ENCODE data around the gene LIN7A. TPM values are rescaled to one million over a fixed set of nuclear protein-coding genes. Genes with fewer than 3 reads are reported as not detected.

The LIN7A gene
- total RNA-seq, 1 donor from 2014 or later, result 31.7 TPM

- Histone ChIP-seq H3K4me1 (no peaks in the 10 kb centered on the region), H3K27ac (no peak overlapping the region), H3F3A (ENCODE audit: low read depth) (no peaks in the 10 kb centered on the region), H3K36me3 (no peaks in the 10 kb centered on the region), H4K20me1 (ENCODE audit: low read depth) (no peaks in the 10 kb centered on the region), H3K79me2 (ENCODE audit: low read depth) (no peaks in the 10 kb centered on the region), H3K4me3 (no peak overlapping the region), H2AFZ (replicated peaks) (no peak overlapping the region), H3K9ac (no peak overlapping the region), H3K4me2 (no peak overlapping the region), H3K9me3 (ENCODE audit: low read depth) (no peaks in the 10 kb centered on the region), H3K27me3 (no peaks in the 10 kb centered on the region)
- H3K36me3 Mint-ChIP-seq, result no peaks in the 10 kb centered on the region
- no peak overlapping the region for H3K27ac Mint-ChIP-seq
- no peak for DNase-seq (ENCODE audit: low spot score)
- no peaks in the 10 kb centered on the region for H3K9me3 Mint-ChIP-seq
- H3K4me3 Mint-ChIP-seq, result no peak overlapping the region
- H3K27me3 Mint-ChIP-seq (ENCODE audit: insufficient read depth, low read depth), result no peaks in the 10 kb centered on the region
- H3K4me1 Mint-ChIP-seq, result peaks cover 3% of the 10 kb centered on the region
- no peak for TF ChIP-seq EZH2phosphoT487 (IDR thresholded peaks at IDR 0.05)
Observed at GRCh38 chr12:80846952-80847351, 90.8 kb downstream of the LIN7A start.

DNA sequence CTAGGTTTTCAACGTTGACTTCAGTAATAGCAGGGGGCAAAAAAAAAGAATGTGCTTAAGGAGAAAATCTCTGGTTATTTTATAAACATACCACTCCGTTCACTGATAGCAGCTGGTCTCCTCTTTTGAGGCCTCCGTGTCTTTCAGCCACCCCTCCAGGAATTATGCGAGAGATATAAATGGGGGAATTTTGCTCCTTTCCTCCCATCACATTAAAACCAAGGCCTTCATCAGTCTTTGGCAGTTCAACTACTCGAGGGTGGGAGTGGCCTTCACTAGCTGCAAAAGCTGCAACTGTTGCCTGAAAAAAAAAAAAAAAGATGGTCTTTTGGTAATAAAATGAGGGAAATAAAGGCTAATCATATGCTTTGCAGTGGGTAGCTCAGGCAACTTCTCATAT is 92.1 kb downstream of the LIN7A start:
- no peaks in the 10 kb centered on the region for H4K20me1 ChIP-seq (ENCODE audit: low read depth)
- no peaks in the 10 kb centered on the region for H3K79me2 ChIP-seq (ENCODE audit: low read depth)
- peaks cover 3% of the 10 kb centered on the region for H3K4me1 Mint-ChIP-seq
- no peaks in the 10 kb centered on the region for H3K36me3 Mint-ChIP-seq
- no peak overlapping the region for H3K4me3 ChIP-seq
- no peaks in the 10 kb centered on the region for H3K36me3 ChIP-seq
- TF ChIP-seq EZH2 (IDR thresholded peaks at IDR 0.05) (no peak), CTCF (IDR thresholded peaks at IDR 0.05) (no peak), EZH2phosphoT487 (IDR thresholded peaks at IDR 0.05) (no peak)
- no peaks in the 10 kb centered on the region for H3K4me1 ChIP-seq
- no peaks in the 10 kb centered on the region for H3F3A ChIP-seq (ENCODE audit: low read depth)
- no peak overlapping the region for H3K27ac Mint-ChIP-seq
- no peak overlapping the region for H3K4me2 ChIP-seq
- DNase-seq (ENCODE audit: low spot score), result no peak
- no peaks in the 10 kb centered on the region for H3K9me3 Mint-ChIP-seq
- H3K9ac ChIP-seq, result no peak overlapping the region
- H3K27me3 ChIP-seq, result no peaks in the 10 kb centered on the region
- no peaks in the 10 kb centered on the region for H3K27me3 Mint-ChIP-seq (ENCODE audit: insufficient read depth, low read depth)
- no peak overlapping the region for H3K4me3 Mint-ChIP-seq
- no peaks in the 10 kb centered on the region for H3K9me3 ChIP-seq (ENCODE audit: low read depth)
- H2AFZ ChIP-seq (replicated peaks), result no peak overlapping the region
- H3K27ac ChIP-seq, result no peak overlapping the region

- no peak overlapping the region for H3K4me2 ChIP-seq
- H3K4me3 ChIP-seq, result no peak overlapping the region
- Mint-ChIP-seq H3K4me1 (peaks cover 3% of the 10 kb centered on the region), H3K27me3 (ENCODE audit: insufficient read depth, low read depth) (no peaks in the 10 kb centered on the region), H3K36me3 (no peaks in the 10 kb centered on the region), H3K9me3 (no peaks in the 10 kb centered on the region), H3K27ac (no peak overlapping the region), H3K4me3 (no peak overlapping the region)
- H2AFZ ChIP-seq (replicated peaks), result no peak overlapping the region
- H3K79me2 ChIP-seq (ENCODE audit: low read depth), result no peaks in the 10 kb centered on the region
- no peak for DNase-seq (ENCODE audit: low spot score)
- TF ChIP-seq EZH2phosphoT487 (IDR thresholded peaks at IDR 0.05) (no peak), CTCF (IDR thresholded peaks at IDR 0.05) (no peak), EZH2 (IDR thresholded peaks at IDR 0.05) (no peak)
- no peaks in the 10 kb centered on the region for H3K4me1 ChIP-seq
- no peaks in the 10 kb centered on the region for H4K20me1 ChIP-seq (ENCODE audit: low read depth)
- no peak overlapping the region for H3K9ac ChIP-seq
- no peaks in the 10 kb centered on the region for H3F3A ChIP-seq (ENCODE audit: low read depth)
- no peaks in the 10 kb centered on the region for H3K27me3 ChIP-seq
- H3K9me3 ChIP-seq (ENCODE audit: low read depth), result no peaks in the 10 kb centered on the region
- H3K27ac ChIP-seq, result no peak overlapping the region
- no peaks in the 10 kb centered on the region for H3K36me3 ChIP-seq
Observed at GRCh38 chr12:80843969-80844368, 93.8 kb downstream of the LIN7A start.

GRCh38 chr12:80838708-80839107 is 99.0 kb downstream of the LIN7A start:
- H4K20me1 ChIP-seq (ENCODE audit: low read depth), result no peaks in the 10 kb centered on the region
- H3F3A ChIP-seq (ENCODE audit: low read depth), result peaks cover 7% of the 10 kb centered on the region
- H3K4me3 ChIP-seq, result no peak overlapping the region
- Mint-ChIP-seq H3K4me1 (peaks cover 11% of the 10 kb centered on the region), H3K9me3 (no peaks in the 10 kb centered on the region), H3K4me3 (no peak overlapping the region), H3K36me3 (no peaks in the 10 kb centered on the region), H3K27ac (no peak overlapping the region), H3K27me3 (ENCODE audit: insufficient read depth, low read depth) (no peaks in the 10 kb centered on the region)
- no peaks in the 10 kb centered on the region for H3K79me2 ChIP-seq (ENCODE audit: low read depth)
- no peaks in the 10 kb centered on the region for H3K27me3 ChIP-seq
- TF ChIP-seq EZH2 (IDR thresholded peaks at IDR 0.05) (no peak), CTCF (IDR thresholded peaks at IDR 0.05) (no peak), EZH2phosphoT487 (IDR thresholded peaks at IDR 0.05) (no peak)
- H3K27ac ChIP-seq, result peak overlapping the region; percentile 31
- peaks cover 3% of the 10 kb centered on the region for H3K4me1 ChIP-seq
- no peaks in the 10 kb centered on the region for H3K9me3 ChIP-seq (ENCODE audit: low read depth)
- peak; percentile 40 for DNase-seq (ENCODE audit: low spot score)
- H2AFZ ChIP-seq (replicated peaks), result no peak overlapping the region
- no peaks in the 10 kb centered on the region for H3K36me3 ChIP-seq
- no peak overlapping the region for H3K9ac ChIP-seq
- no peak overlapping the region for H3K4me2 ChIP-seq
